ENCODE measurements around the gene PRSS8. TPM values are rescaled to one million over a fixed set of nuclear protein-coding genes. Genes with fewer than 3 reads are reported as not detected.

The PRSS8 gene
- total RNA-seq, 1 experiment from 2014 or later: 42.6 TPM

DNA sequence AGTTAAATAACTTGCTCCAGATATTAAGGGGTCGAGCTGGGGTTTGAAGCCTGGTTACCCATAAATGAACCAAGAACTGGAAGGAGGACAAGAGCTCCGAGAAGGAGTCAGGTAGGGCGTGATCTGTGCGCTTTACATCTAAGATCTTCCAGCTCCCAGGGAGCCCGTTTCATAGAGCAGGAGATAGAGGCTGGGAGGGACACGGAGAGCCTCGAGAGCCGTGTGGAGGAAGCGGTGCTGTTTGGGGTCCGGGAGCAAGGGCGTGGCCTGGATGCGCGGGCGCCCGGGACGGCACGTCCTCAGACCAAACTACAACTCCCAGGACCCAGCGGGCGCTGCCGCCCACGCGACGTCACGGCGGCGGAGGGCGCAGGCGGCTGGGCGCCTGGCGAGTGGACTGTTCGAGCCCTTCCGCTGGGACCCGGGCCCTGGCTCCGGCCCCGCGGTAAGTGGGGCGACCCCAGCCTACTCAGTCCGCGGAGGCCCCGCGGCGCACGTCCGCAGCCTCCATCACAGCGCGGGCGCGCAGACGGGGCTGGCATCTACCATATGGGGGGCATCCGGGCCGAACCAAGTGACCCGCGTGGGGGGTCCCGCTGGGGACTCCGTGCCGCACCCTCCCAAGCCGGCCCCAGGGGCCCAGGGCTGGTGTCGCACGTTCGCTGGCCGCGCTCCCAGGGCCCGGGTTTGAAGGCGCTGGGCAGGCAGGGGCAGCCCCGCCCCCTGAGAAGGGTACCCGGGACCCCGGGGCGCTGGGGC, 27.3 kb downstream of the PRSS8 start, which contains the start of gene BCKDK (continued):
- TF ChIP-seq ELF1 (IDR thresholded peaks at IDR 0.05; ENCODE audit: borderline replicate concordance, low read depth) (no peak; the same call in 1 of the 2 replicates), CBX3 (IDR thresholded peaks at IDR 0.05; ENCODE audit: low read depth) (no peak), JUND (IDR thresholded peaks at IDR 0.05) (no peak)
- TF ChIP-seq, protein P1, sequence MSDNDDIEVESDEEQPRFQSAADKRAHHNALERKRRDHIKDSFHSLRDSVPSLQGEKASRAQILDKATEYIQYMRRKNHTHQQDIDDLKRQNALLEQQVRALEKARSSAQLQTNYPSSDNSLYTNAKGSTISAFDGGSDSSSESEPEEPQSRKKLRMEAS (IDR thresholded peaks at IDR 0.05): peak; percentile 75

DNA sequence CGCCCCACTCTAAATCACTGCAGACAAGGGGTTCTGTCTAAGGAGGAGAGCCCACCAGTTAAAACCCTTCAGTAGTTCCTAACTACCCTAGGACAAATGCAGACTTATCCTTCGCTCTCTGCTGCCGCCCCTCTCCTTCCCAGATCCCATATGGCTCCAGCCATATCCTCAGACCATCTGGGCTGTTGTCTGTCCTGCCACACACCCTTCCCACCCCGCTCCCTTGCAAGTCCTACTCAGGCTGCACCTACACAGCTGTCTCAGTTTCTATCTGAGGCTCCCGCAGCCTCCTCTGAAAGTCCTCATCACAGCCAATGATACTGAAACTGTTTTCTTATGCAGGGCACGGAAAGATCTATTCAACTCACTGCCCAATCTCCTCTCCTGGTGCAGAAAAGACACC, 28.1 kb downstream of the PRSS8 start:
- Histone ChIP-seq H3K4me3 (replicated peaks in 1 of 2; ENCODE audit: low read depth in 1 of 2, low read length in 2 of 2) (peak overlapping the region; percentile 83 to 98), H3K4me2 (ENCODE audit: low read length) (peak overlapping the region; percentile 83)
- no TSS peak for BruUV-seq (replicated peaks)

More for the DNA sequence above, 28.1 kb downstream of the PRSS8 start:
- Histone ChIP-seq H3K36me3 (ENCODE audit: control insufficient read depth in 1 of 2, insufficient read depth in 2 of 2, low read length in 2 of 2) (peaks cover 11 to 31% of the 10 kb centered on the region in 2 experiments), H3K27ac (ENCODE audit: low read depth, low read length) (no peak overlapping the region), H3K27me3 (ENCODE audit: insufficient read depth, low read length) (no peaks in the 10 kb centered on the region), H4K20me1 (ENCODE audit: insufficient read depth) (no peaks in the 10 kb centered on the region), H3K9me3 (ENCODE audit: control insufficient read depth in 1 of 2, insufficient read depth in 1 of 2, low read depth in 1 of 2, low read length in 2 of 2) (no peaks in the 10 kb centered on the region), H3K9ac (ENCODE audit: low read length) (peak overlapping the region; percentile 90; the same call in 1 of the 2 replicates), H3K9me2 (ENCODE audit: insufficient read depth) (no peaks in the 10 kb centered on the region), H3K79me2 (ENCODE audit: insufficient read depth, low read length) (peaks cover 16% of the 10 kb centered on the region), H3K4me1 (ENCODE audit: control insufficient read depth in 1 of 2, insufficient read depth in 2 of 2, low read length in 2 of 2) (peaks cover 10 to 26% of the 10 kb centered on the region in 2 experiments; a peak in 3 of 4 replicates), H2AFZ (ENCODE audit: low read depth, low read length, poor library complexity, severe bottlenecking) (no peak overlapping the region)
- ATAC-seq: no peak
- TF ChIP-seq POLR2A (IDR thresholded peaks at IDR 0.05; ENCODE audit: borderline replicate concordance, extremely low read depth, insufficient read depth, insufficient read length) (no peak), POLR2AphosphoS5 (IDR thresholded peaks at IDR 0.05; ENCODE audit: low read depth, low read length) (no peak), ZBTB33 (IDR thresholded peaks at IDR 0.05; ENCODE audit: extremely low read depth, insufficient replicate concordance, low read length) (no peak), CEBPB (IDR thresholded peaks at IDR 0.05; ENCODE audit: low read depth) (no peak), FOSL1 (IDR thresholded peaks at IDR 0.05; ENCODE audit: low read depth) (no peak), ATF3 (IDR thresholded peaks at IDR 0.05) (no peak), JUND (IDR thresholded peaks at IDR 0.05) (no peak), ZFX (IDR thresholded peaks at IDR 0.05) (no peak), RAD21 (IDR thresholded peaks at IDR 0.05; ENCODE audit: low read depth) (no peak), SIN3A (IDR thresholded peaks at IDR 0.05; ENCODE audit: low read depth) (no peak), SRF (IDR thresholded peaks at IDR 0.05; ENCODE audit: low read depth) (no peak), CBX3 (IDR thresholded peaks at IDR 0.05; ENCODE audit: low read depth) (no peak), ELF1 (IDR thresholded peaks at IDR 0.05; ENCODE audit: borderline replicate concordance, low read depth) (no peak), EZH2phosphoT487 (IDR thresholded peaks at IDR 0.05; ENCODE audit: borderline replicate concordance) (no peak), YY1 (IDR thresholded peaks at IDR 0.05; ENCODE audit: extremely low read depth, insufficient replicate concordance, low read depth, low read length) (no peak), ZNF274 (IDR thresholded peaks at IDR 0.05; ENCODE audit: low read depth, low read length) (no peak), TCF7L2 (IDR thresholded peaks at IDR 0.05; ENCODE audit: borderline replicate concordance, extremely low read depth, insufficient read depth, insufficient read length) (no peak)
- TF ChIP-seq, protein P1 (IDR thresholded peaks at IDR 0.05): no peak
- ChIA-PET RAD21 (ENCODE audit: low non-redundant PET in 1 of 2, low total read pairs in 2 of 2, uncharacterized antibody in 2 of 2, unreplicated experiment in 2 of 2) (no interaction called here), POLR2A (interaction anchor here (1.3 kb wide), 1 partner anchor 10 kb away, joined by 3 read pairs; the partner anchor contains the start of gene KAT8), CTCF (interaction anchor here (0.7 kb wide), 1 partner anchor 9 kb away, joined by 3 read pairs; no protein-coding TSS in a partner anchor)
- intact Hi-C loops (cut with micrococcal nuclease): loop anchor here (5.0 kb wide), 1 partner anchor 335 kb away; the partner anchor contains the start of gene ZNF843
- DNase-seq (ENCODE audit: low read depth, low spot score): no peak

All from HCT116 (cell line).